Cardiac fibroblast (primary cell): ENCODE results near the gene PARD6G.

Experiments used
- DNase-seq, 2 donors: peaks; one replicate each; pipeline versions ENCODE4 v3.0.0 to v3.0.0-alpha.2; 2010; ENCODE audit warnings: low read depth in 2 of 2
- H3K4me3 ChIP-seq, 2 donors: replicated peaks in 1 of 2; 1 replicate in 1 of 2; 2 replicates in 1 of 2; pipeline ENCODE4 v1.5.1; 2011; ENCODE audit warnings: low read depth in 2 of 2, low read length in 2 of 2, mild to moderate bottlenecking in 2 of 2, moderate library complexity in 1 of 2
- TF ChIP-seq, protein P1 (sequence below): IDR thresholded peaks from one replicate; pipeline ENCODE4 v1.5.1; 2011; ENCODE audit warnings: low read depth, mild to moderate bottlenecking, low read length, inconsistent platforms

Gene PARD6G

DNA sequence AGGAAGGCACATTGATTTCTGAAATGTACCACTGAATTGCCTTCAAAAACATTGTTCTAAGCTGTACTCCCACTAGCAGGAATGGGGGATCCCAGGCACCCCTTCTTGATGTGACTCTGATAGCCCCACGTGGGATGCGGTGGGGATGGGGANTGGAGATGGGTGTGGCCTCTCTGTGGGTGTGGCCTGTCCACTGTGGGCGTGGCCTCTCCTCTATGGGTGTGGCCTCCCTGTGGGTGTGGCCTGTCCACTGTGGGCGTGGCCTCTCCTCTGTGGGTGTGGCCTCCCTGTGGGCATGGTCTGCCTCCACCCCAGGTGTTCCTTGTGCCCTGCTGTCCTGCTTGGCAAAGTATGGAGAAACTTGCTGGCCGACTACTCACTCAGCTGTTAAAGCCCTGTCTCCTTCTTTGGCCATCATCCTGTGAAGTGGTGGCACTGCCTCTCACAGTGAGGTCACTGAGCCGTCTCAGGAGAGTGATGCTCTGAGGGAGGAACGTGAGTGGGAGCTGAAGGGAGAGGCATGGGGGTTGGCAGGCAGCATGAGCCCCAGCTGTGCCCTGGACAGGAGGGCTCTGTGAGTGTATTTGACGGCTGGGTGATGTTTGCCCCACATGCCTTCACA is 6.7 kb upstream of the PARD6G start:
- no peak overlapping the region for H3K4me3 ChIP-seq
- peak in 1 of 2 donors; percentile 15 for DNase-seq

DNA sequence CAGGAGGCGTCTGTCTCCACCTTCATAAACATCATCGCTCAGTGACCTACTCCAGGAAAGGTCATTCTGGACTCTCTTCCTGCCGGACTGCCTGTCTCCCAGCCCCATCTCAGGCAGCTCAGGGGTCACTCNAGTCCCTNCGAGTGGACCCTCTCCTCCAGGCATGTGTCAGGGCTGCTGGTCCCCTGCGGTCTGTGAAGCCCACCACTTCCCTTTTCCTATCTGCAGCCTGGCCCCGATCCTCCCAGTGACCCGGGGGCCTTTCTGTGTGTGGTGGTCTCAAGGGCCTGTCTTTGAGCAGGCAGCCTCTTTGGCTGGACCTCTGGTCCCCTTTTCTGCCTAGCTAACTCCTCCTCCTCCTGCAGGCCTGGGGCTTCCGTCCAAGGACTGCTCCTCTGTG is 5.9 kb upstream of the PARD6G start:
- TF ChIP-seq, protein P1, sequence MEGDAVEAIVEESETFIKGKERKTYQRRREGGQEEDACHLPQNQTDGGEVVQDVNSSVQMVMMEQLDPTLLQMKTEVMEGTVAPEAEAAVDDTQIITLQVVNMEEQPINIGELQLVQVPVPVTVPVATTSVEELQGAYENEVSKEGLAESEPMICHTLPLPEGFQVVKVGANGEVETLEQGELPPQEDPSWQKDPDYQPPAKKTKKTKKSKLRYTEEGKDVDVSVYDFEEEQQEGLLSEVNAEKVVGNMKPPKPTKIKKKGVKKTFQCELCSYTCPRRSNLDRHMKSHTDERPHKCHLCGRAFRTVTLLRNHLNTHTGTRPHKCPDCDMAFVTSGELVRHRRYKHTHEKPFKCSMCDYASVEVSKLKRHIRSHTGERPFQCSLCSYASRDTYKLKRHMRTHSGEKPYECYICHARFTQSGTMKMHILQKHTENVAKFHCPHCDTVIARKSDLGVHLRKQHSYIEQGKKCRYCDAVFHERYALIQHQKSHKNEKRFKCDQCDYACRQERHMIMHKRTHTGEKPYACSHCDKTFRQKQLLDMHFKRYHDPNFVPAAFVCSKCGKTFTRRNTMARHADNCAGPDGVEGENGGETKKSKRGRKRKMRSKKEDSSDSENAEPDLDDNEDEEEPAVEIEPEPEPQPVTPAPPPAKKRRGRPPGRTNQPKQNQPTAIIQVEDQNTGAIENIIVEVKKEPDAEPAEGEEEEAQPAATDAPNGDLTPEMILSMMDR, result no peak
- DNase-seq, result no peak
- no peak overlapping the region for H3K4me3 ChIP-seq

More for the DNA sequence above, 6.7 kb upstream of the PARD6G start:
- TF ChIP-seq, protein P1, result no peak

DNA sequence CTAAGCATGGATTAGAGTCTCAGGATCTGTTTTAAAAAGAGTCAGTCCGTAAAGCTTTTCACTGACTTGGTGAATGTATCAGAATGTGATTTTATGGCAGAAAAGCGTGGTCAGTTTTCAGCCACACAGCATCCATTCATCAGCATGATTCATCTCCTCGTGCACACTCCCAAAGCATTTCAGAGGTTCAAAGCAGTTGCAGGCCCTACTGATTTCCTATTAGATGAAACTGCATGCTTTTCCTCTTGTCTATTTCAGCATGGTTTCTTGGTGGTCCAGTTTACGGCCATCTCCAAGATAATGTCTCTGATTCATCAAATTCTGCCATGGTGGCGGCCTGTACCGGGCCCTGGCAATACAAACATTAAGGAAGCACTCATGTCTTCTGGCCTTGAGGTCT is 4.8 kb upstream of the PARD6G start:
- TF ChIP-seq, protein P1, result no peak
- H3K4me3 ChIP-seq, result no peak overlapping the region
- peak in 1 of 2 donors; percentile 42 for DNase-seq

DNA sequence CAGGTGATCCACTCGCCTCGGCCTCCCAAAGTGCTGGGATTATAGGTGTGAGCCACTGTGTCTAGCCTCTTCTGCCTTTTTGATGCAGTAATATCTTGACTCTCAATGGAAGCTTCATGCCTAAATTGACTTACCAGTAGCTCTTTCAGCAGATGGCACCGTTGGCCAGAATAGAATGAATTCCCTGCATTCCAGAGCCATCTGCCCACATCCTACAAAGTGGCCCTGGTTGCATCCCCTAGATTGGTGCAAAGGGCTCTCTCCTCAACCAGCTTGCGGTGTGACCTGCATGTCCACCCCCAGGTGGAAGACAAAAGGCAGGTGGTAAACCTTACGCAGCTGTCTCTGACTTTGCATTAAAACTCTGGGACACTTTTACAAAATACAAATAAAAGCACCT is 4.4 kb upstream of the PARD6G start:
- TF ChIP-seq, protein P1, result no peak
- H3K4me3 ChIP-seq, result no peak overlapping the region
- no peak for DNase-seq

DNA sequence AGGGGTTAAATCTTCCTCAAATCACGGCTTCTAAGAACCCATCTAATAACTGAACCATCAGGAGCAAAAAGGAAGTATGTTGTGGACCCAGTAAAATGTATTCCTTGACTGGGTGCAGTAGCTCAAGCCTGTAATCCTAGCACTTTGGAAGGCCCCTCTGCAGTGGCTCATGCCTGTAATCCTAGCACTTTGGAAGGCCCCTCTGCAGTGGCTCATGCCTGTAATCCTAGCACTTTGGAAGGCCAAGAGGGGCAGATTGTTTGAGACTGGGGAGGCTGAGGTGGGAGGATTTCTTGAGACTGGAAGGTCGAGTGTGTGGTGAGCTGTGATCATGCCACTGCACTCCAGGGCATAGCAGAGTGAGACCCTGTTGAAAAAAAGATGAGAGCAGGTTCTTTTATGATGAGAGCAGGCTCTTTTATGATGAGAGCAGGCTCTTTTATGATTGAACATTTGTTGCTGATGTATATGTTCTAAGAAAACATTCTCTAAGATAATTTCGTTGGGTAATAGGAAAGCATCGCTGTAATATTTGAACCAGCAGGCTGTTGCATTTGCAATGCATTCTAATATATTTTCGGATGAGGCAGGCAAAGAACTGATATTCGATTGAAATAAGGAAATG is 3.5 kb upstream of the PARD6G start:
- TF ChIP-seq, protein P1, result no peak
- no peak for DNase-seq
- no peak overlapping the region for H3K4me3 ChIP-seq

DNA sequence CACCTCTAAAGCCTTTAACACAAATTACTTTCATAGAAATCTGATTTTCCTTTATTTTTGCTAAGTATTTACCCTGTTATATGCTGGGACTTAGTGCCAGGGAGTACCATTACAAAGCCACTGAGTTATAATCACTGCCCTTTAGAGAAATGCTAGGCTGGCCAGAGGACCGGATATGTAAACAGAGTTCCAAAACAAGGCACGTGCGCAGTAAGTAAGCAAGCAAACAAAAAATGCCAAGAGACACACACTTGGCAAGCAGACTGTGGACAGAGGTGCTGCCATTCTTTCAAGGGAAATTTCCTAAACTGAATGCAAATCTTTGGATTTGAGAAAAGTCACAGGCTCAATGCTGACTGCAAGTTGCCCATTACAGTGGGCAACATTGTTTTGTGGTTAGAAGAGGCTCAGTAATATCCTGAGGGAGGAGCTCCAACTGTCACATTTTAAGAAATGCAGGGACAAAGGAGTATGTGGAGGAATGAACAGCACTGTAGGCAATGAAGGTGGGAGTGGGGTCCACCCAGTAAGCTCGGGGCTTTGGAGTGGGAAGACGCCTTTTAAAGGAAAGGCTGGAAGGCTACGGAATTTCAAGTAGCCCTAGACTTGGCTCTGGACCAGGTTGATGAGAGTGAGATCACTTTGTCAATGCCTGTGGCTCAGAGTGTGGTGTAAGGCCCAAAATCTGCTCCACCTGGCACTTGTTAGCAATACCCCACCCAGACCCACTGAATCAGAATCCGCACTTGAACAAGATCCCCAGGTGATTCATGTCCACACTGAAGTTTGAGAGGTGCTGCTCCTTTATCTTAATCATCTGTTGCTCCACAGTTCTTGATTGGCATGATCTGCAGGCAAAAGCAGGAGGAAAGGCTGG is 2.1 kb upstream of the PARD6G start:
- DNase-seq, result no peak
- H3K4me3 ChIP-seq, result no peak overlapping the region
- TF ChIP-seq, protein P1, result no peak
